ENCODE measurements around the gene DPM2. TPM values are rescaled to one million over a fixed set of nuclear protein-coding genes. Genes with fewer than 3 reads are reported as not detected.

DPM2 gene
- total RNA-seq, 1 experiment from 2014 or later = 34.9 TPM

DNA sequence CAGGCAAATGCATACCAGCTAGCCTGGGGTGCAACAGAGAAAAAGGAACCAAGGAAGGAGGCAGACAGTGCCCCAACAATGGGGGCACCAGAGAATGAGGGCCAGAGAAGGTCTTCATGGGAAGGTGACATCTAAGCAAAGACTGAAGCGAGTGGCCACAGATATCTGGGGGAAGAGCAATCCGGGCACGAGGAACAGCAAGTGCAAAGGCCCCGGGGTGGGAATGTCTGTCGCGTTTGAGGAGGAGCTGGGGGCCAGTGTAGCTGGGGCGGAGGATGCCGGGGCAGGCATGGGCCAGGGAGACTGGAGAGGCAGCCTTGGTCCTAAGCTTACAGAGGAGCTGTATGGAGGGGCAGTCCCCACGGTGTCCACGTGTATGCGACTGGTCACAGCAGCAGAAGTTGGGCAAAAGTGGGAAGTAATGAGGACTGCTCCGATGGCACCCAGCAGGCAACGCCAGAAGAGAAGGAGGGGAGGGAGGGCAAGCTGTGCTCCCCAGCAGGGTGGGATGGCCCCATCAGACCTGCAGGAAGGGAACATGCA, 24.0 kb upstream of the DPM2 start:
- DNase-seq (ENCODE audit: low read depth, low spot score) = no peak
- in situ Hi-C loops (cut with HindIII; ENCODE audit: low pct_unique_long_range_greater_than_20kb, low sequenced_read_pairs) = no loop called here

DNA sequence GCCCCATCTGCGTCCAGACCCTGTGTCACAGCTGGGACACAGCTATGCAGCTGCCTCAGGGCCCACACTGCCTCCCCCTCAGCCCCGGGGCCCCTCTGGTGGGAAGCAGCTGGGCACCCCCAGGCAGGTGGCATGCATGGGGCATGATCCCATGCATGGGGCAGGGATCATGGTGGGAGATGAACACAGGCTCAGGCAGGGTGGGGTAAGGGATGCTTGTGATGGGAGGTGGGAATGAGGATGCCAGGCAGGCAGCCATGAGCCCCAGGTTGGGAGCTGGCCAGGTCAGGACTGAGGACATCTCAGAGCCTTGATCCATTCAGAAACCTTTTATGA, 23.5 kb upstream of the DPM2 start:
- in situ Hi-C loops (cut with HindIII; ENCODE audit: low pct_unique_long_range_greater_than_20kb, low sequenced_read_pairs) = no loop called here
- no peak for DNase-seq (ENCODE audit: low read depth, low spot score)

DNA sequence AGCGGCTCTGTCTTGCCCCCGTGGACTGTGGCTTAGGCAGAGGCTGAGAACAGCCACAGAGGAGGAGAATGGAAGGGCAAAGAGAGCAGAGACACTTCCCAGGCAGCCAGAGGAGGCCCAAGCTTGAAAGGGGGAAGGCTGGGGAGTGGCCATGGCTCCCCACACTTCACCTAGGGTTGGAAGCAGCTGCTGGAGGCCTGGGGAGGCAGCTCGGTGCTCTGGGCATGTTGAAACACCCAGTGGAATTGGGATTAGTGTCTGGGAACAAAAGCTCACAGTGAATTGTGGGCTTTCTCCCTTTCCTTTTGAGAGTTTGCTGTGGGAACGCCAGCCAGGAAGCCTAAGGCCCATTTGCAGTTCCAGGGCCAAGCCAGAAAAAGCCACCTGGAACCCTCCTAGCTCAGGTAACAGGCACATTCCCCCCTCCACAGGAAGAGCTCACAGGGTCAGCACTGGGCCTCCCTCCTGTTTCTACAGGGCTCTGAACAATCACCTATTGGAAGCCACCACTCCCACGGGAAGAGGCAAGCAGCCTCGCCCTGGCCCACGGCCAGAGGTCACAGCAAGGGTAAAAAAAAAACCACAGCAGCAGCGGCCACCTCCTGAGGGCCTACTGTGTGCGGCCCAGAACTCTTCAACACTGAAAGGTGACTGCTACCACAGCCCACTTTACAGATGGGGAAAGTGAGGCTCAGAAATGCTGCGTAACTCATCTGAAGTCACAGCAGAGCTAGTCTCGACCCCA, 22.9 kb upstream of the DPM2 start:
- in situ Hi-C loops (cut with HindIII; ENCODE audit: low pct_unique_long_range_greater_than_20kb, low sequenced_read_pairs) = no loop called here
- DNase-seq (ENCODE audit: low read depth, low spot score) = peak; percentile 39

DNA sequence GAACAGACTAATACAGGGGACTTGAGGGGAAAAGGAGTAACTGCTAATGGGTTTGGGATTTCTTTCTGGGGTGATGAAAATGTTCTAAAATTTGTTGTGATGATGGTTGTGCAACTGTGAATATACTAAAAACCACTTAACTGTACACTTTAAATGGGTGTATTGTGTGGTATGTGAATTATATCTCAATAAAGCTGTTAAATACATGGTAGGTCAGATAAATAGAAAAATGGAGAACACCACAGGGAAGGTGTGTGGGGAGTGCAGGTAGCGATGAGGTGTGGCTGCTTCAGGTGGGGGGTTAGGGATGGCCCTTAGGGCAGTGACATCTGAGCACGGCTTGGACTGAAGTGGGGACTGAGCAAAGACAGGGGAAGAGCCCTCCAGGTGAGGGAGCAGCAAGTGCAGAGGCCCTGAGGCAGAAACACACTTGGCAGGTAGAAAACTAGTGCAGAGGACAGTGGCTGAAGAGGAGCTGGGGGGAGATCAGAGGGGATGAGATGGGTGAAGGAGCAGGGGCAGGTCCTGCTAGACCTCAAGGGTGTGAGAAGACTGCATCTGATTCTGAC, 22.3 kb upstream of the DPM2 start:
- no peak for DNase-seq (ENCODE audit: low read depth, low spot score)
- in situ Hi-C loops (cut with HindIII; ENCODE audit: low pct_unique_long_range_greater_than_20kb, low sequenced_read_pairs) = no loop called here

DNA sequence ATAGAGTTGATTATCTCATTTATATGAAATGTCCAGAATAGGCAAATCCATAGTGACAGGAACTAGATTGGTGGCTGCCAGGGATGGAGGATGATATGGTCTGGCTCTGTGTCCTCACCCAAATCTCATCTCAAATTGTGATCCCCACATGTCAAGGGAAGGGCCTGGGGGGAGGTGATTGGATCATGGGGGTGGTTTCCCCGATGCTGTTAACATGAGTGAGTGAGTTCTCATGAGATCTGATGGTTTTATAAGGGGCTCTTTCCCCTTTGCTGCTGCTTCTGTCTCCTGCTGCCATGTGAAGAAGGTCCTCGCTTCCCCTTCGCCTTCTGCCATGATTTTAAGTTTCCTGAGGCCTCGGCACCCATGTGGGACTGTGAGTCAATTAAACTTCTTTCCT, 21.7 kb upstream of the DPM2 start:
- in situ Hi-C loops (cut with HindIII; ENCODE audit: low pct_unique_long_range_greater_than_20kb, low sequenced_read_pairs) = no loop called here
- no peak for DNase-seq (ENCODE audit: low read depth, low spot score)

DNA sequence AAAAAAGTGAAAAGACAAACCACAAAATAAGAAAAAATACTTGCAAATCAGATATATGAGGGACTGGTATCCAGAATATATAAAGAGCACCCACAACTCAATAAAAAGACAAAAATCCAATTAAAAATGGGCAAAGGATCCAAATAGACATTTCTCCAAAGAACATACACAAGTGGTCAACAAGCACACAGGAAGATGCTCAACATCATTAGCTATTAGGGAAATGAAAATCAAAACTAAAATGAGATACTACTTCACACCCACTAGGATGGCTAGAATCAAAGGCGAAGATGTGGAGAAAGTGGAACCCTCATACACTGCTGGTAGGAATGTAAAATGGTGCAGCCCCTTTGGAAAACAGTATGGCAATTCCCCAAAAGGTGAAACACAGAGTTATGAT, 21.1 kb upstream of the DPM2 start:
- in situ Hi-C loops (cut with HindIII; ENCODE audit: low pct_unique_long_range_greater_than_20kb, low sequenced_read_pairs) = no loop called here
- no peak for DNase-seq (ENCODE audit: low read depth, low spot score)

DNA sequence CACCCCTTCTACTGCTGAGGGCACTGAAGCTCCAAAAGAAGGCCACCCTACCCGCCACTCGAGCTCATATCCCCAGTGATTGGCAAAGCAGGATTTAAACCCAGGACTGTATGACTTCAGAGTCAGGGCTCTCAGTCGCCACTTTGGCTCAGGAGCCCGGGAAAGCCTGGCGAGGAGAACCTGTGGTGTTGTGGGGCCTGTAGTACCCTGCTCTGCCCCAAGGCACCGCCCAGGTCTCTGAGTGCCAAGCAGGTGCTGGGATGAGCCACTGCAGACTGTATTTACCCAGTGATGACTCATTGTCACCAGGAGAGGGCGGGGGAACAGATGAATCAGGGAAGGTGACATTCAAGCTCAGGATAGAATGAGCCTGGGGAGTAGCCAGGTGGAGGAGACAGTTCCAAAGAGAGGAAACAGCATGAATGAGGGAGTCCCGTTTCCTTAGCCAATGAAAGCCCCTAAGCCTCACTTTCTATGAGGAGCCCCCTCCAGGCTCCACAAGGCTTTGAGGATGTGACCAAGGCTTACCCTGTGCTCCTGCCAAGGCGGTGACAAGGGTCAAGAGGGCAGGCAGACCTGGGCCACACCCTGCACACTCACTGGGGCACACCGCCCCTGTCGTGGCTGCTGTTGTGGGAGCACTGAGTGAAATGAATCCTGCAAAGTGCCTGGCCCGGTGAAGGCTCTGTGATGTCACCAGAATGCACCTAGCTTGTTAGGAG, 17.8 kb upstream of the DPM2 start:
- peak; percentile 55 for DNase-seq (ENCODE audit: low read depth, low spot score)
- in situ Hi-C loops (cut with HindIII; ENCODE audit: low pct_unique_long_range_greater_than_20kb, low sequenced_read_pairs) = no loop called here

GRCh38 chr9:127954831-127955293, 17.2 kb upstream of the DPM2 start:
- in situ Hi-C loops (cut with HindIII; ENCODE audit: low pct_unique_long_range_greater_than_20kb, low sequenced_read_pairs) = no loop called here
- DNase-seq (ENCODE audit: low read depth, low spot score) = no peak

GRCh38 chr9:127953768-127954505, 16.3 kb upstream of the DPM2 start:
- DNase-seq (ENCODE audit: low read depth, low spot score) = no peak
- in situ Hi-C loops (cut with HindIII; ENCODE audit: low pct_unique_long_range_greater_than_20kb, low sequenced_read_pairs) = no loop called here

GRCh38 chr9:127953154-127953553, 15.5 kb upstream of the DPM2 start:
- no peak for DNase-seq (ENCODE audit: low read depth, low spot score)
- in situ Hi-C loops (cut with HindIII; ENCODE audit: low pct_unique_long_range_greater_than_20kb, low sequenced_read_pairs) = no loop called here

DNA sequence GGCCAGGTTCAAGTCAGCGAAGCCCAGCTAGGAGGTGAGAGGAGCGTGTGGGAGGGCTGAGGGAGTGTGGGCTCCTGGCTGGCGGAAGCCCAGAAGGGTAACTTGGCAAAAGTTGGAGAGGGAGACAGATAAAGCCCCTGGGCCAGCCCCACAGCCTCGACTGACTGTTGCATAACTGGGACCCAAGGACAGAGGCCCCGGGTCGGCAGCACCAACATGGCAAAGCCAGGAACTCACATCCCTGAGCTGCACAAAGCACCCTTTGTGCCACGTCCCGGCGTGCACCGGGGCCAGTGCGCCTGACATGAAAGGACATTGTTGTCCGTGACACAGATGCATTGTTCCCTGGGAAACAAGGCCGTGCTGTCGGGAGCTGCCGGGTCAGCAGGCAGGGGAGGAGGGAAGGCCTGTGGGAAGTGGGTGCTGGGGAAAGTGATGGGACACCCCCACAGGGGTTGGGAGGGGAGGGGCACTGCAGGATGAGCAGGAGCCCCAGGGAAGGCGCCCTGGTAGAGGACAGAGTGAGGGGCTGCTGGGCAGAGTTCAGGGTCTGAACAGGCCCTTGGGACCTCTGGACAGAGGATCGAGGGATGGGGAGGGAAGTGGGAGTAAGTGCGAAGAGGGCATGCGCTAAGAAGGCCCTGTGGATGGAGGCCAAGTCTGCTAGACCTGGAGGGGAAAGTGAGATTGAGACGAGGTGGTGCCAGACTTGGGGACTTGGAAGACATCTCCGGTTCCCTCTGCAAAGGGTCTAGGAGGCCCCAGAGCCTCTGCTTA, 13.0 kb upstream of the DPM2 start:
- in situ Hi-C loops (cut with HindIII; ENCODE audit: low pct_unique_long_range_greater_than_20kb, low sequenced_read_pairs) = no loop called here
- peak; percentile 99 for DNase-seq (ENCODE audit: low read depth, low spot score)

- in situ Hi-C loops (cut with HindIII; ENCODE audit: low pct_unique_long_range_greater_than_20kb, low sequenced_read_pairs) = no loop called here
Observed at GRCh38 chr9:127949827-127950512, 12.3 kb upstream of the DPM2 start.

DNA sequence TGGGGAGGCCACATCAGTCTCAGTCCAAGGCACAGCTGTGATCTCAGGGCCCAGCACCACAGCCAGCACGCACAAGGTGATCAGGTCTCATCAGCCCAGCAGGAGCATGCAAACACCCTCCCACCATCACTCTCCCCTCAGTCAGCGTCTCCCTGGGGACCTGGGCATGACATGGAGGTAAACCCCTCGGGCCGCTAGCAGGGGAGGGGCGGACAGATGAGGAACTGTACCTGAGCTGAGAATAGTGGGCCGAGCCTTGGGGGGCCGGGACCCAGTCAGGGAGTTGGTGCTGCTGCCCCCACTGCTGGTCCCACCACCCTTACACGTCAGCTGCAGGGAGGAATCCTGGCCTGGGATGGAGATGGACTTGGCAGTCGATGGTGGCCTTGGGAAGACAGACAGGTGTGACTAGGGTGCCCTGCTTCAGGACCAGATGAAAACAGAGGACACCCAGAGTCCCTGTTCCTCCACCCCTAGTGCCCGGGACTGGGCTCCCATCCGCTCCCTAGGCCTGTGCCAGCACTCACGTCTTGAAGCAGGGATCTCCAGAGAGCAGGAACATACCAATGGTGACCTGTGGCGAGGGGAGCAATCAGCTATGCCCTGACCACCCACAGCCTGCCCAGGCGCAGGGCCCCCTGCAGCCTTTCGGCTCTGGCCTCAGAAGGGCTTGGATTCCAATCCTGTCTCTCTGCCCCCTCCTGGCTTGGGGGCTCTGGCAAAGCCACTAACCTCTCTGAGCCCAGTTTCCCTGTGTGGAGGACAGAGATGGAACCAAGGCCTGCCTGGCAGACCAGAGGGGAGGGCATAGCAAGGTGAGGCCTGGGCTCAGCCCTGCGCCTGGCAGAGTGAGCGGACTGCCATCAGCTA, 10.4 kb upstream of the DPM2 start:
- DNase-seq (ENCODE audit: low read depth, low spot score) = no peak
- in situ Hi-C loops (cut with HindIII; ENCODE audit: low pct_unique_long_range_greater_than_20kb, low sequenced_read_pairs) = no loop called here

More at GRCh38 chr9:127949827-127950512, 12.3 kb upstream of the DPM2 start:
- DNase-seq (ENCODE audit: low read depth, low spot score) = peak; percentile 73

GRCh38 chr9:127946728-127947127, 9.1 kb upstream of the DPM2 start:
- DNase-seq (ENCODE audit: low read depth, low spot score) = no peak
- in situ Hi-C loops (cut with HindIII; ENCODE audit: low pct_unique_long_range_greater_than_20kb, low sequenced_read_pairs) = no loop called here

DNA sequence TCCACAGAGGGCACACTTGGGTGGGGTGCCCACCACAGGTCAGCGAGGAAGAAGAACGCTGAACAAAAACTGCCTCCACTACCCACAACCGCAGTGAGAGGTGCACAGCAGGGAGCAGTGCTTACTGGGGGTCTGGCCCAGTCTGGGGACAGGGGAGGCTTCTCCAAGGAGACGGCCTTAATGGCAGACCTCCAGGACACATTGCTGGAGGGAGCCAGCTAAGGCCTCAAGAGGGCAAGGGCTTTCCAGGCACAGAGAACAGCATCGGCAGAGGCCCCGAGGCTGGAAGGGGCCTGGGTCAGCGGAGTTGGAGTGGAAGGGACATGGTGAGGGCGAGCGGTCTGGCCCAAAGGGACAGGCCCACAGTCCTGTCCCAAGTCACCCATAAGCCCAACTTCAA, 8.3 kb upstream of the DPM2 start:
- no peak for DNase-seq (ENCODE audit: low read depth, low spot score)
- in situ Hi-C loops (cut with HindIII; ENCODE audit: low pct_unique_long_range_greater_than_20kb, low sequenced_read_pairs) = no loop called here

GRCh38 chr9:127945338-127945737, 7.7 kb upstream of the DPM2 start:
- in situ Hi-C loops (cut with HindIII; ENCODE audit: low pct_unique_long_range_greater_than_20kb, low sequenced_read_pairs) = no loop called here

More at GRCh38 chr9:127945338-127945737, 7.7 kb upstream of the DPM2 start:
- DNase-seq (ENCODE audit: low read depth, low spot score) = no peak

Data from SK-MEL-5 (cell line).